ENCODE measurements around the gene COPRS.

Gene COPRS

GRCh38 chr17:31807846-31808245, 51.2 kb downstream of the COPRS start:
- DNase-seq: no peak

GRCh38 chr17:31806921-31807320, 52.1 kb downstream of the COPRS start:
- no peak for DNase-seq

GRCh38 chr17:31803494-31804213, 55.4 kb downstream of the COPRS start:
- no peak for DNase-seq

- no peak for DNase-seq
These were observed 56.5 kb downstream of the COPRS start for GRCh38 chr17:31802502-31802901.

All from C1 segment of cervical spinal cord (tissue), 14 donors.